Activated CD4-positive, alpha-beta T cell treated with anti-CD3 and anti-CD28 coated beads for 36 hours (primary cell): ENCODE results near the gene MAGEF1. TPM values are rescaled to one million over a fixed set of nuclear protein-coding genes. Genes with fewer than 3 reads are reported as not detected.

Source experiments
- ATAC-seq: fragments of 200-7000 bp; cut with Tn5 transposase; one replicate; pipeline ENCODE4 v1.10.0; 2021; ENCODE audit warnings: mild to moderate bottlenecking, moderate library complexity
- CTCF ChIA-PET: fragments of 350-600 bp; sonication (Branson Sonifier 250); formaldehyde crosslinking; loops from one replicate; lab custom pipeline; 2021; ENCODE audit warnings: antibody characterized with exemption; lab: Charles Lee
- POLR2A ChIA-PET: fragments of 350-600 bp; sonication (Branson Sonifier 250); formaldehyde crosslinking; loops from one replicate; lab custom pipeline; 2021; ENCODE audit warnings: antibody characterized with exemption, inconsistent platforms; lab: Charles Lee
- DNase-seq: peaks from one replicate; pipeline ENCODE4 v3.0.0-alpha.2; 2020
- H3K27ac Mint-ChIP-seq: one replicate; pipeline ENCODE4 v1.8.0; 2021; ENCODE audit warnings: mixed read lengths
- H3K27me3 Mint-ChIP-seq: one replicate; pipeline ENCODE4 v1.8.0; 2021; ENCODE audit warnings: mixed read lengths
- H3K36me3 Mint-ChIP-seq: one replicate; pipeline ENCODE4 v1.8.0; 2021; ENCODE audit warnings: low read depth, mixed read lengths
- H3K4me1 Mint-ChIP-seq: one replicate; pipeline ENCODE4 v1.8.0; 2021; ENCODE audit warnings: mixed read lengths
- H3K4me3 Mint-ChIP-seq: one replicate; pipeline ENCODE4 v1.8.0; 2021; ENCODE audit warnings: mild to moderate bottlenecking, moderate library complexity, mixed read lengths
- H3K9me3 Mint-ChIP-seq: one replicate; pipeline ENCODE4 v1.8.0; 2021; ENCODE audit warnings: low read depth, mixed read lengths
- intact Hi-C, 2 experiments: fragments of 100-400 bp; cut with DNase I in 1 of 2; cut with micrococcal nuclease in 1 of 2; formaldehyde crosslinking; loops; one replicate each; pipeline versions ENCODE4 v1.14.2 to v1.15.1; 2022 to 2024; cut with DNase I, micrococcal nuclease
- total RNA-seq, 2 experiments: library from RNA; stranded (reverse); gene quantifications; one replicate each; pipeline ENCODE4 v1.2.3, GENCODE V29; 2021

The MAGEF1 gene
- total RNA-seq, 2 experiments from 2014 or later, result 13.6 to 14.3 TPM

DNA sequence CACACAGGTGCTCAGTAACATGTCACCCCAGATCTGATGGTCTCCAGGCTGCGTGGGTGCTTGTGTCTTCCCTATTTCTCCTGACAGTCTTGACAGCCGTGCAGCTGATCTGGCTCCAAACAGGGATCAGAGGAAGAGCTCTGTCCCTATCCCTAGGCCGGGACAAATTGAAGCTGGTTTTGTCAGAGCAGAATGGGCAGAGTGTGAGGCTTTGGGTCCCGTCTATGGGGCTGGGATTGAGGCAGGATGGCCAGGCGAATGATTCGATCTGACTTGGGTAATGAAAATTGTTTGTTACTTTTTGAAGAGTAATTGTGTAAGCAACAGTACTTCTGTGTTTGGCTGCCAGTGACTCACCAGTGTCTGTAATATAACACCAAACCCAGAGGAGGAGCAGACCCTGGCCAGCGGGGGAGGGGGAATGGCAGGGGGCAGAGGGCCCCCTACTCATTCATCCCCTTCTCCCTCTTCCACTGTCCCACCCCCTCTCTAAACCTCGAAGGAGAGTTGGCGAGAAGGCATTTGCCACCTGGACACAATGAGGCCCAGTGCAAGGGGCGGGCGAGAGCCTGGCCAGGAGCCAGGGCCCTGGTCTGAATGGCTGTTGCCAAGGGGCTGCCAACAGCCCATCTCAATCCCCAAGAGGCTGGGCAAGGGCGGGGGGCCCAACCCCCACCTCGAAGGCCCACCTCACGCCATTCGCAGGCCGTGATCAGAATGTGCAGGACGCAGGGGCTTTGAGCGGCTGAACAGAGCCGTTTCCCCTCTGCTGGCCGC is 4.9 kb upstream of the MAGEF1 start:
- Mint-ChIP-seq H3K27ac (no peak overlapping the region), H3K36me3 (no peaks in the 10 kb centered on the region), H3K4me1 (peaks cover 9% of the 10 kb centered on the region), H3K27me3 (peaks cover 2% of the 10 kb centered on the region), H3K9me3 (no peaks in the 10 kb centered on the region), H3K4me3 (no peak overlapping the region)
- DNase-seq (no peak), ATAC-seq (no peak)
- intact Hi-C loops, result no loop called here
- POLR2A ChIA-PET, result no interaction called here
- CTCF ChIA-PET, result interaction anchor here (0.8 kb wide), 1 partner anchor 20 kb away, joined by 3 read pairs; no protein-coding TSS in a partner anchor

DNA sequence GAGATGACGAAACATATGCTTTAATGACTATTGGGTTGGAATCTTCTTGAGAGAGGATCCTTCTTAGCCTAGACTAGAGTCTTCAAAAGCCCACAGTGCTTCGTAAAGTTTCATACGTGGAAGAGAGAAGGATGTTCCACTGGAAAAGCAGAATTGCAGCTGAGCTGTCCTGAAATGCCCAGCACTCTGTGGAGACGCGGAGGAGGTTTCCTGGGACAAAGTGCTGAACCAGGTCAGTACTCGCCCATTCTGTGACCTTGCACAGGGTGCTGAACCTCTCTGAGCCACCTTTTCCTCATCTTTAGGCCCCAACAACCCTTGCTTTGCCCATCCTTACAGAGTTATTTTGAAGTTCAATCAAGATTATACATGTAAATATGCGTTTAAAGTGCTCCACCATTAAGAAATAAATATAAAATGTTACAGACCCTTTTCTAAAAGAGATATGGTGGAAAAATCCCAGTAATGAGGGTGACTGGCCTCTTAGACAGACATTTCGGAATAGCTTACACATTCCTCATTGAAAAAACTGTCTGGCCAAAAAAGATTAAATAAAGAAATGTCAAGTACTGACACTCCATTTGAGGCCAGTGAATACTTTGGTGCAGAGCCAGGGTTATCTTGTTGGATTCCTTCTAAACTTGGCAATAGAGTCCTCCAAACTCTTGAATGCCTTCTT is 4.2 kb upstream of the MAGEF1 start:
- intact Hi-C loops, result no loop called here
- ChIA-PET POLR2A (no interaction called here), CTCF (interaction anchor here (0.6 to 1.2 kb wide), 3 partner anchors 19 to 357 kb away, joined by 3 read pairs; no protein-coding TSS in a partner anchor)
- Mint-ChIP-seq H3K4me3 (no peak overlapping the region), H3K9me3 (no peaks in the 10 kb centered on the region), H3K27me3 (peaks cover 2% of the 10 kb centered on the region), H3K36me3 (peaks cover 3% of the 10 kb centered on the region), H3K27ac (no peak overlapping the region), H3K4me1 (peaks cover 11% of the 10 kb centered on the region)
- ATAC-seq (no peak), DNase-seq (no peak)

DNA sequence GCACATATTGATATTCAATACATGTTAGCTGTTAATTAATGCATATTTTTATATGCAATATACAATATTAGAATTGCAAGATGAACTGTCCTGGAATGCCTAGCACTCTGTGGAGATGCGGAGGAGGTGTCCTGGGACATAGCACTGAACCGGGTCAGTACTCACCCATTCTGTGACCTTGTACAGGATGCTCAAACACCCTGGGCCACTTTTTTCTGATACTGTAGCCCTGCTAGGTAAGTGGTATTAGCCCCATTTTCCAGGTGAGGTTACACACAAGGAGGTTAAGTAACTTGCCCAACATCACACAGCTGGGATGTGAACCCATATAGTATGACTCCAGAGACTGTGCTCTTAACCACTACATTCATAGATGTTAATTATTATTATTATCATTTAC is 1.7 kb upstream of the MAGEF1 start:
- peaks cover 16% of the 10 kb centered on the region for H3K36me3 Mint-ChIP-seq
- CTCF ChIA-PET, result interaction anchor here (0.6 to 1.4 kb wide), 4 partner anchors 11 to 152 kb away, joined by 3 read pairs; partner anchors contain the start of gene EPHB3
- POLR2A ChIA-PET, result no interaction called here

DNA sequence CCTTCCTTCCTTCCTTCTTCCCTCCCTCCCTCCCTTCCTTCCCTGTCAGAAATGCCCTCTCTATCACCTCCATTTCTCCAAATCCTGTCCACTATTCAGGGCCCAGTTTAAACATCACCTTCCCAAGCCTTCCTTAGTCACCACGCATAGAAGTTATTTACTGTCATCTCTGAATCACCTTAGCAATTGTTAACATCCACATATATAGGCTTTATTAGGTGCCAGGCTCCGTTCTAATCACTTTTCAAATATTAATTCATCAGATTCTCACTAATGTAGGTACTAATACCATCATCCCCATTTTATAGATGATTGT is 1.1 kb upstream of the MAGEF1 start:
- no peak for ATAC-seq
- Mint-ChIP-seq H3K4me1 (peaks cover 22% of the 10 kb centered on the region), H3K9me3 (no peaks in the 10 kb centered on the region), H3K36me3 (peaks cover 20% of the 10 kb centered on the region), H3K4me3 (peak overlapping the region; percentile 16), H3K27ac (peak overlapping the region; percentile 30), H3K27me3 (peaks cover 2% of the 10 kb centered on the region)
- intact Hi-C loops, result no loop called here
- POLR2A ChIA-PET, result no interaction called here
- CTCF ChIA-PET, result interaction anchor here (0.7 to 1.4 kb wide), 3 partner anchors 12 to 65 kb away, joined by 3 read pairs; no protein-coding TSS in a partner anchor
- DNase-seq, result no peak

More for the DNA sequence above, 1.7 kb upstream of the MAGEF1 start:
- Mint-ChIP-seq H3K27me3 (peaks cover 2% of the 10 kb centered on the region), H3K9me3 (no peaks in the 10 kb centered on the region), H3K4me3 (no peak overlapping the region), H3K4me1 (peaks cover 22% of the 10 kb centered on the region), H3K27ac (no peak overlapping the region)
- intact Hi-C loops, result no loop called here
- DNase-seq (no peak), ATAC-seq (no peak)

DNA sequence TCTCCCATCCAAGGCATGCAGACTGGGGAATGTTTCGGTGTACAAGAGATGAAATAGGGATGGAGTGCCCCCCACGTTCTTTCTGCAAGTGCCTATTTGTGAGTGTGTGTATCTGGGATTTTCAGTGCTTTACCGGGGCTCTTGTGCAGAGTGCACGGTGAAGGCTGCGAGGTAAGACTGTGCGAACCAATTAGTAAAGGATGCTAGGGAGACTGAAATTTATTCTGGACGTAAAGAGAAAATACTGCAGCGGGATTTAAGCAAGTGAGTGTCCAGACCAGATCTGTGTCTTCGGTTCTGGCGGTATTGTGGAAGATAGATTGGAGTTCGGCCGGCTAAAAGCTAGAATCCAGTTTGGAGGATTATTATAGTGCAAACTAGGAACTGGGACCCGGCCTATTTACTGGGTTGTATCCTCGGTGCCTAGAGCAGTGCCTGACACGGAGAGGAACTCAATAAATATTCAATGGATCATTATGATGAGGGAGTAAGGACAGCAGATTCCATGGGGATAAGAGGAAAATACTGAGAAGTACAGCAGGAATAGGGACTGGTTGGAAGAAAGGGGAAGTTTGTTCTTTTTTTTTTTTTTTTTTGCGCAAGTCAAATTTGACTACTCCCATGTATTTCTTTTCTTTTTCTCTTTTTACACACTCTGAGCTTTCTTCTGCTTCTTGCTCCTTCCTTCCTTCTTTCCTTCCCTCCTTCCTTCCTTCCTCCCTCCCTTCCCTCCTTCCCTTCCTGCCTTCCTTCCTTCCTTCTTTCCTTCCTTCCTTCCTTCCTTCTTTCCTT is 580 bp upstream of the MAGEF1 start:
- CTCF ChIA-PET, result interaction anchor here (0.7 kb wide), 1 partner anchor 12 kb away, joined by 3 read pairs; no protein-coding TSS in a partner anchor
- Mint-ChIP-seq H3K4me3 (peak overlapping the region; percentile 80), H3K9me3 (no peaks in the 10 kb centered on the region), H3K4me1 (peaks cover 25% of the 10 kb centered on the region), H3K27ac (peak overlapping the region; percentile 32), H3K36me3 (peaks cover 20% of the 10 kb centered on the region), H3K27me3 (peaks cover 2% of the 10 kb centered on the region)
- POLR2A ChIA-PET, result interaction anchor here (1.2 kb wide), 1 partner anchor 151 kb away, joined by 3 read pairs; no protein-coding TSS in a partner anchor
- intact Hi-C loops, result loop anchor here (1.0 kb wide), 3 partner anchors 100 to 413 kb away; partner anchors contain the start of genes EPHB3 (in 1 of the 2), PSMD2 (in 1 of the 2) and VPS8 (in 1 of the 2)
- DNase-seq (no peak), ATAC-seq (peak; percentile 50)

DNA sequence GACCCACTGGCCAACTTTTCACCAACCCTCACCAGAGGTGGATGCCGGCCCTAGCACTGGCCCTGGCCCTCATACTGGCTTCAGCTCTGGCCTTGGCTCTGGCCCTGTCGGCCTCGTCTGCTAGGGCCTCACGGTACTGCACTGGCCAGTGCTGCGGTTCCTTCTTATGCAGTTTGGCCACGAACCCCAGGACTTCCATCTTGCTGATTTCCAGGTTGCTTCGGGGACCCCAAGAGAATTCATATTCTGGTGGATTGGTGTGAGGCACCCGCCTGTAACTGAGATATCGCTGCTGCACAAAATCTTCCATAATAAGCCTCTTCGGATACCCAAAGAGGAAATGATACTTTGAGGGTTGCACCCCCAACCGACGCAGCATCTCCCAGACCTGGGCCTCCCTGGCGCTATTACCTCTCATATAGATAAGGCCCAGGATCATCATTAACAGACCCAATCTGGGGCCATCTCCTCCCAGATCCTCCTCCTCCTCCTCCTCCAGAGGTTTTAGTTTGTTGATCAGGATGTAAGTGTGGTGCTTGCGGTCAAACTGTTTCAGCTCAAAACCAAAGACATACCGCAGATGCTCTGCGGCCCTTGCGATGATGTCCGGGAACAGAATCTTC is 883 bp downstream of the MAGEF1 start:
- peaks cover 2% of the 10 kb centered on the region for H3K27me3 Mint-ChIP-seq
- CTCF ChIA-PET, result interaction anchor here (0.6 to 1.3 kb wide), 5 partner anchors 10 to 789 kb away, joined by 3 to 4 read pairs (median 3); no protein-coding TSS in a partner anchor
- DNase-seq (peak; percentile 59), ATAC-seq (peak; percentile 35)
- H3K9me3 Mint-ChIP-seq, result no peaks in the 10 kb centered on the region
- POLR2A ChIA-PET, result interaction anchor here (0.8 to 1.2 kb wide), 2 partner anchors 33 to 150 kb away, joined by 3 read pairs; no protein-coding TSS in a partner anchor
- peaks cover 28% of the 10 kb centered on the region for H3K36me3 Mint-ChIP-seq
- peaks cover 32% of the 10 kb centered on the region for H3K4me1 Mint-ChIP-seq
- intact Hi-C loops, result loop anchor here (1.0 kb wide), 2 partner anchors 74 to 101 kb away; partner anchors contain the start of gene VPS8 (in 1 of the 2)
- peak overlapping the region; percentile 80 for H3K4me3 Mint-ChIP-seq
- peak overlapping the region; percentile 97 for H3K27ac Mint-ChIP-seq

DNA sequence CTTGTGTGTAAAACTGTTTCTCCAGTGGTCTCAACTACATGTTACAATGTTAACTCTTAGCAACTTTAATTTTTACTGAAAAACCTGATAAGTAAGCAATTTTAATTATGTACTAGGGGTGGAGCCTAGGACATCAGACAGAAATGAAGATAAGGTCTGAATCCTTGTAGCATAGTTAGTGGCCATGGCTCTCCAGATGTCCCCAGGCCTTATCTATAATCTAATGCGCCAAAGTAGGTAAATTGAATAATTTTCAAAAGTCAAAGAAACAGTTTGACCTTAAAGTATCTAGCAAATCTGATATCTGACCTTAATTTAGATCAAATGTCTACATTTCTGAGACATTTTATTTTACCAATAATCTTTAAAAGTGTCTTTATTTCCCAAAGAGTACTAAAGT is 8.2 kb downstream of the MAGEF1 start:
- Mint-ChIP-seq H3K4me1 (peaks cover 10% of the 10 kb centered on the region), H3K27me3 (peaks cover 2% of the 10 kb centered on the region), H3K9me3 (peaks cover 2% of the 10 kb centered on the region), H3K4me3 (no peak overlapping the region), H3K36me3 (peaks cover 13% of the 10 kb centered on the region), H3K27ac (no peak overlapping the region)
- DNase-seq, result no peak
- ATAC-seq, result no peak
- intact Hi-C loops, result no loop called here
- CTCF ChIA-PET, result no interaction called here
- POLR2A ChIA-PET, result no interaction called here

DNA sequence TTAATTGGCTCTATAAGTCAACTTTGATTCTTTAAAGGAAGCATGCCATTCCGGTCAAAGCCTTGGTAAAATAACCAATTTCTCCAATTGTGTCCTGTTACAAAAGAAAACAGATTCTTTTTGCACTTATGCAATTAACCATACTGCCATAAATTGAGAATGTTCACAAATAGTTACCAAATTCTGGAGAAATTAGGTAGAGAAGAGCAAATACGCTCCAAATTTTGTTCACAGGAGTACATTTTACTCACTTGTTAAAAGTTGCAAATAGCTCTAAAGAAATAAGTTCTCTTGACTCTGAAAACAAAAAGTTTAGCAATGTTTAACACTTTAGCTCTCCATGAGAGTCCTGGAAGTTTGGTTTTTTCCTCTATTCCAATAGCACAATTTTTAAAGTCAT is 11.1 kb downstream of the MAGEF1 start:
- Mint-ChIP-seq H3K9me3 (peaks cover 2% of the 10 kb centered on the region), H3K27ac (no peak overlapping the region), H3K36me3 (no peaks in the 10 kb centered on the region), H3K4me1 (no peaks in the 10 kb centered on the region), H3K4me3 (no peak overlapping the region), H3K27me3 (peaks cover 2% of the 10 kb centered on the region)
- ChIA-PET CTCF (interaction anchor here (1.8 kb wide), 1 partner anchor 9 kb away, joined by 3 read pairs; no protein-coding TSS in a partner anchor), POLR2A (no interaction called here)
- intact Hi-C loops, result no loop called here
- no peak for DNase-seq
- ATAC-seq, result no peak

DNA sequence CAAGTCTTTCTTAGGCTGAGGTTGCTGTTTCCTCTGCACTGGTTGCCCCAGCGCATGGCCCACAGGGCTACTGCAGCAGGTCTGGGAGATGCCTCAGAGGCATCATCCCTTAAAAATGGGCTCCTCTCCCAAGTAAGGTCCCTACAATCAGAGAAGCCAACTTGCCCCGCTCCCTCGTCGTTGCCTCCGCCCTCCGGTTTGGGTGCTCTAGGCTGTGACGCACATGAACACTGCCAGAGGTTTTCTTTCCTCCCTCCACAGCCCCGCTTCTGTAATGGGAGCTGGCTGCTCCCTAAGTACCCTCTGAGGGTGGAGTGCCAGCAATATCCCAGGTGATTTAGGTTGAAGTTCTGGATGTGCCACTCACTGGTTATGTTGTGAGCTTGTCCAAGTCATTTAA is 14.0 kb downstream of the MAGEF1 start:
- ChIA-PET CTCF (interaction anchor here (0.8 kb wide), 1 partner anchor 9 kb away, joined by 3 read pairs; no protein-coding TSS in a partner anchor), POLR2A (interaction anchor here (0.7 kb wide), 1 partner anchor 43 kb away, joined by 3 read pairs; no protein-coding TSS in a partner anchor)
- DNase-seq (no peak), ATAC-seq (no peak)
- Mint-ChIP-seq H3K4me1 (no peaks in the 10 kb centered on the region), H3K27ac (no peak overlapping the region), H3K27me3 (peaks cover 2% of the 10 kb centered on the region), H3K36me3 (no peaks in the 10 kb centered on the region), H3K9me3 (peaks cover 2% of the 10 kb centered on the region), H3K4me3 (no peak overlapping the region)
- intact Hi-C loops, result no loop called here

DNA sequence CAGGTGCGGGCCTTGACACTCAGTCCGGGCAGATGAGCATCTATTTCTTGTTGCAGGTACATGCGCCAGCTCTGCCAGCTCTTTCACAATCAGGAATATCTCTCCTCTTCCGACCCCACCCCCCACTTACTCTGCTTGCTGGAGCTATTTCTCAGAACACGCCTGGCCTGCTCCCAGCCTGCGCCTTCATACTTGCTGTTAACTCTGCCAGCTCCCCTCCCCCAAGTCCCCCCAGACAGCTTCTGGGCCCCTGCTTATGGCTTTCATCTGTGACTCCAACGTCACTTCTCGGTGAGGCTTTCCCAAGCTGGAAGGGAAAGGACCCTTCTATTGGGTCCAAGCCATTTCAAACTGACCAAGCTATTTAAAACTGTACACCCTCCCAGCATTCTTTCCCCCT is 15.2 kb downstream of the MAGEF1 start:
- Mint-ChIP-seq H3K27ac (no peak overlapping the region), H3K4me1 (no peaks in the 10 kb centered on the region), H3K9me3 (peaks cover 2% of the 10 kb centered on the region), H3K4me3 (no peak overlapping the region), H3K36me3 (no peaks in the 10 kb centered on the region), H3K27me3 (peaks cover 2% of the 10 kb centered on the region)
- intact Hi-C loops, result no loop called here
- no peak for DNase-seq
- no peak for ATAC-seq
- ChIA-PET POLR2A (no interaction called here), CTCF (interaction anchor here (0.5 to 1.1 kb wide), 2 partner anchors 20 to 103 kb away, joined by 3 read pairs; no protein-coding TSS in a partner anchor)
